Fibroblast of pulmonary artery (primary cell): Measurements from ENCODE around the gene FOXO3.

Source experiments
- DNase-seq: peaks from one replicate; pipeline ENCODE4 v3.0.0-alpha.2; 2010; ENCODE audit warnings: low read depth
- H3K4me3 ChIP-seq: replicated peaks from 2 replicates; pipeline ENCODE4 v1.5.1; 2011; ENCODE audit warnings: low read depth, mild to moderate bottlenecking, control low read depth, low read length, moderate library complexity
- CTCF ChIP-seq: IDR thresholded peaks from 2 replicates; pipeline ENCODE4 v1.5.1; 2011; ENCODE audit warnings: mild to moderate bottlenecking, control low read depth, low read length, inconsistent platforms; ENCODE audit errors: missing control alignments

FOXO3 gene

GRCh38 chr6:108643184-108643583 lies 82.5 kb downstream of the FOXO3 start:
- TF ChIP-seq CTCF, result no peak

GRCh38 chr6:108644252-108644651 lies 83.5 kb downstream of the FOXO3 start:
- TF ChIP-seq CTCF, result no peak
- no peak overlapping the region for H3K4me3 ChIP-seq

More at GRCh38 chr6:108643184-108643583, 82.5 kb downstream of the FOXO3 start:
- no peak for DNase-seq
- no peak overlapping the region for H3K4me3 ChIP-seq

GRCh38 chr6:108648191-108648590 lies 87.5 kb downstream of the FOXO3 start:
- H3K4me3 ChIP-seq, result no peak overlapping the region
- TF ChIP-seq CTCF, result no peak
- no peak for DNase-seq

More at GRCh38 chr6:108644252-108644651, 83.5 kb downstream of the FOXO3 start:
- DNase-seq, result no peak

GRCh38 chr6:108650325-108650724 lies 89.6 kb downstream of the FOXO3 start:
- no peak overlapping the region for H3K4me3 ChIP-seq
- no peak for DNase-seq
- no peak for TF ChIP-seq CTCF

GRCh38 chr6:108650781-108651180 lies 90.1 kb downstream of the FOXO3 start:
- peak; percentile 71 for DNase-seq
- no peak overlapping the region for H3K4me3 ChIP-seq
- no peak for TF ChIP-seq CTCF

GRCh38 chr6:108651340-108652227 lies 90.9 kb downstream of the FOXO3 start:
- peak; percentile 84 for DNase-seq
- H3K4me3 ChIP-seq, result no peak overlapping the region
- no peak for TF ChIP-seq CTCF

- no peak for DNase-seq
- TF ChIP-seq CTCF, result no peak
- H3K4me3 ChIP-seq, result no peak overlapping the region
Measured at GRCh38 chr6:108652375-108652774, 91.7 kb downstream of the FOXO3 start.
